GM23338 (cell line): Measurements from ENCODE around the gene ETV5.

Source experiments
- CTCF ChIP-seq, 2 experiments: fragments of 200-600 bp in 1 of 2; sonication (generic) in 1 of 2; conservative IDR thresholded peaks; 2 replicates each; pipeline versions ENCODE4 v1.5.1 to v1.6.1; 2016 to 2017; ENCODE audit warnings: antibody characterized with exemption in 2 of 2, low read depth in 2 of 2, mild to moderate bottlenecking in 2 of 2, moderate library complexity in 1 of 2
- ETS1 ChIP-seq: IDR thresholded peaks from 2 replicates; pipeline ENCODE4 v1.6.1; 2016; ENCODE audit warnings: antibody characterized with exemption
- EZH2phosphoT487 ChIP-seq: fragments of 200-600 bp; sonication (generic); IDR thresholded peaks from one replicate; pipeline ENCODE4 v1.8.1; 2018; ENCODE audit warnings: antibody characterized with exemption; ENCODE audit not compliant: unreplicated experiment
- POLR2AphosphoS5 ChIP-seq: IDR thresholded peaks from 2 replicates; pipeline ENCODE4 v1.6.1; 2016; ENCODE audit warnings: antibody characterized with exemption, low read depth
- REST ChIP-seq: IDR thresholded peaks from one replicate; pipeline ENCODE4 v1.6.1; 2018; ENCODE audit warnings: antibody characterized with exemption; ENCODE audit not compliant: unreplicated experiment
- STAT1 ChIP-seq: IDR thresholded peaks from one replicate; pipeline ENCODE4 v1.6.1; 2016; ENCODE audit warnings: antibody characterized with exemption; ENCODE audit not compliant: unreplicated experiment

GRCh38 chr3:186044968-186045367 lies 63.9 kb downstream of the ETV5 start:
- TF ChIP-seq EZH2phosphoT487 (no peak), CTCF (conservative IDR thresholded peaks at IDR 0.05; ENCODE audit: low read depth in 2 of 2) (no peak), STAT1 (no peak), POLR2AphosphoS5 (no peak), ETS1 (no peak), REST (no peak)
